Left lung (tissue), 10 donors: Measurements from ENCODE around the gene SCRT2. TPM values are rescaled to one million over a fixed set of nuclear protein-coding genes. Genes with fewer than 3 reads are reported as not detected.

ENCODE experiments used
- ATAC-seq: fragments of 200-7000 bp; cut with Tn5 transposase; one replicate; pipeline ENCODE4 v1.9.1; 2020; ENCODE audit warnings: moderate library complexity
- DNase-seq, 4 donors: peaks; one replicate each; pipeline ENCODE4 v3.0.0-alpha.2; 2013 to 2020
- H3K27ac ChIP-seq, 2 donors: fragments of 200-600 bp; sonication (generic) in 1 of 2; one replicate each; pipeline versions ENCODE4 v1.5.0 to v1.8.0; 2020 to 2021
- H3K27me3 ChIP-seq, 2 donors: fragments of 200-600 bp; sonication (generic) in 1 of 2; one replicate each; pipeline versions ENCODE4 v1.5.0 to v1.8.0; 2020 to 2021
- H3K36me3 ChIP-seq, 2 donors: fragments of 200-600 bp; sonication (generic) in 1 of 2; one replicate each; pipeline versions ENCODE4 v1.5.0 to v1.8.0; 2020 to 2021
- H3K4me1 ChIP-seq, 2 donors: fragments of 200-600 bp; one replicate each; pipeline ENCODE4 v1.8.0; 2021
- H3K4me3 ChIP-seq, 2 donors: fragments of 200-600 bp; sonication (generic) in 1 of 2; one replicate each; pipeline versions ENCODE4 v1.5.0 to v1.8.0; 2020 to 2021; ENCODE audit warnings: mild to moderate bottlenecking in 1 of 2
- H3K9me3 ChIP-seq, 2 donors: fragments of 200-600 bp; sonication (generic) in 1 of 2; one replicate each; pipeline versions ENCODE4 v1.5.0 to v1.8.0; 2020 to 2021
- intact Hi-C, 2 donors: fragments of 100-400 bp; cut with DNase I; formaldehyde crosslinking; loops; one replicate each; pipeline versions ENCODE4 v1.11.2 to v1.14.2; 2022
- polyA plus RNA-seq, 6 donors: library from polyadenylated mRNA; unstranded; fragments of 120-200 nt; gene quantifications; one replicate each; pipeline ENCODE4 v1.2.1, GENCODE V29; 2013; ENCODE audit not compliant: insufficient read length in 6 of 6
- total RNA-seq, 2 donors: library from RNA; stranded (reverse); fragmentation: NEBNext Ultra II Directional; extraction: Animal tissue kit (Norgen Biotek cat#: 25700); gene quantifications; one replicate each; pipeline ENCODE4 v1.2.1, GENCODE V29; 2021
- TF ChIP-seq, protein P1 (sequence below), 2 donors: fragments of 200-600 bp; sonication (generic) in 1 of 2; IDR thresholded peaks; one replicate each; pipeline versions ENCODE4 v1.5.0 to v1.8.0; 2021; ENCODE audit warnings: antibody characterized with exemption in 2 of 2
- donor health status: DM: no; HTN: yes; CAD: no.
- donor health status: DM: no; HTN: no; CAD: no.

SCRT2 gene
- total and polyA plus RNA-seq, 8 donors, result not detected

DNA sequence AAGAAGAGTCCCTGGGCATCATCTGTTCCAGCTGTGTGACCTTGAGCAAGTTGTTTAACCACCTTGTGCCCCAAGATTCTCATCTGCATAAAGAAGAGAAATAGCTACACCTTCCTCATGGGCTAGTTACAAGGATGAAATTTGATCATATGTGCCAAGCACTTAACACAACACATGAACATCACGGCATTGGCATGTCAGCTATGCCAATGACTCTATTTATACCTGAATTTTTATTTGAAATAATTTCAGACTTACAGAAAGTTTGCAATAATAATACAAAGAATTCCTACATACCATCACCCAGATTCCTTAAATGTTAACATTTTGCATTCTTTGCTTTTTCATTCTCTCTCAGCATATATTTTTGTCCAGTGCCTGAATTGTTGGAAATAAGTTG is 44.5 kb downstream of the SCRT2 start:
- no peak overlapping the region for H3K27ac ChIP-seq
- intact Hi-C loops, result no loop called here
- peaks cover 0 to 12% of the 10 kb centered on the region in 2 donors for H3K27me3 ChIP-seq
- DNase-seq (no peak), ATAC-seq (no peak)
- H3K4me3 ChIP-seq, result no peak overlapping the region
- TF ChIP-seq, protein P1, sequence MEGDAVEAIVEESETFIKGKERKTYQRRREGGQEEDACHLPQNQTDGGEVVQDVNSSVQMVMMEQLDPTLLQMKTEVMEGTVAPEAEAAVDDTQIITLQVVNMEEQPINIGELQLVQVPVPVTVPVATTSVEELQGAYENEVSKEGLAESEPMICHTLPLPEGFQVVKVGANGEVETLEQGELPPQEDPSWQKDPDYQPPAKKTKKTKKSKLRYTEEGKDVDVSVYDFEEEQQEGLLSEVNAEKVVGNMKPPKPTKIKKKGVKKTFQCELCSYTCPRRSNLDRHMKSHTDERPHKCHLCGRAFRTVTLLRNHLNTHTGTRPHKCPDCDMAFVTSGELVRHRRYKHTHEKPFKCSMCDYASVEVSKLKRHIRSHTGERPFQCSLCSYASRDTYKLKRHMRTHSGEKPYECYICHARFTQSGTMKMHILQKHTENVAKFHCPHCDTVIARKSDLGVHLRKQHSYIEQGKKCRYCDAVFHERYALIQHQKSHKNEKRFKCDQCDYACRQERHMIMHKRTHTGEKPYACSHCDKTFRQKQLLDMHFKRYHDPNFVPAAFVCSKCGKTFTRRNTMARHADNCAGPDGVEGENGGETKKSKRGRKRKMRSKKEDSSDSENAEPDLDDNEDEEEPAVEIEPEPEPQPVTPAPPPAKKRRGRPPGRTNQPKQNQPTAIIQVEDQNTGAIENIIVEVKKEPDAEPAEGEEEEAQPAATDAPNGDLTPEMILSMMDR (IDR thresholded peaks at IDR 0.05), result no peak
- no peaks in the 10 kb centered on the region for H3K9me3 ChIP-seq
- no peaks in the 10 kb centered on the region for H3K4me1 ChIP-seq
- H3K36me3 ChIP-seq, result no peaks in the 10 kb centered on the region

DNA sequence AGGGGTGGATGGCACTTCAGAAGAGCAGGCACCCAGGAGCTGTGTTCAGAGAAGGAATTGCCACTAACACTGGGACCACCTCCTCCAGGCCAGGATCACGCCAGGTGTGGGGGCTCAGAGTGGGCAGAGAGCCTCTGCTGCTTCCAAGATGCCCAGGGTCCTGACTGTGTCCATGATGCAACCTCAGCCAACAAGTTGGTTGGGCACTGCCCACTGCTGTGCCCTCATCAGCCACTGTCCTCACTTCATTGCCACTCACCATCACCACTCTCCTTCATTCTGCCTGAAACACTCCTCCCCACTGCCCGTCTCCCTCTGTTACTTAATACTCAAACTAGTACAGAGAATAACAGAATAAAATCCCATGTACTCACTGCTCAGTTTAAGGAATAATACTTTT is 49.0 kb downstream of the SCRT2 start:
- Histone ChIP-seq H3K27ac (no peak overlapping the region), H3K36me3 (no peaks in the 10 kb centered on the region), H3K4me1 (no peaks in the 10 kb centered on the region), H3K4me3 (no peak overlapping the region), H3K27me3 (peaks cover 0 to 12% of the 10 kb centered on the region in 2 donors), H3K9me3 (no peaks in the 10 kb centered on the region)
- ATAC-seq (no peak), DNase-seq (no peak)
- TF ChIP-seq, protein P1 (IDR thresholded peaks at IDR 0.05), result no peak
- intact Hi-C loops, result no loop called here

DNA sequence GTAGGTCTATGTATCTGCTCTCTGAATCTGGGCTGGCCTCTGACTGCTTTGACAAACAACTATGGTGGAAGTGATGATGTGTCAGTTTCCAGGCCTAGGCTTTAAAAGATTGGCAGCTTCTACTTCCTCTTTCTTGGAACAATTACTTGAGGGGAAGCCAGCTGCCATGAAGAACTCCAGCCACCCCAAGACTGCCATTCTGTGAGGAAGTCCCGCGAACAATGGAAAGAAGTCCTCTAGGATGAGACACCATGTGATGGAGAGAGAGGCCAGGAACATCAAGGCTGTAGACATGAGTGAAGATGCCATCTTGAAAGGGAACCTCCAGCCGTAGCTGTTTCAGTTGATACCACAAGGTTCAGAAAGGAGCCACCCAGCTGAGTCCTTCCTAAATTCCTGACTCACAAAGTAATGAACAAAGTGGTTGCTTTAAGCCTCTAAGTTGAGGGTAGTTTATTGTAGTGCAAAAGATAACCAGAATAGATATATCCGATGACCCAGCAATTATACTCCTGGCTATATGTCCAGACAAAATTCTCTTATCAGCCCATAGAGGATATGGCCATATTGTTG is 50.2 kb downstream of the SCRT2 start:
- H3K4me1 ChIP-seq, result no peaks in the 10 kb centered on the region
- no peaks in the 10 kb centered on the region for H3K36me3 ChIP-seq
- no peaks in the 10 kb centered on the region for H3K9me3 ChIP-seq
- ATAC-seq (no peak), DNase-seq (no peak)
- H3K27ac ChIP-seq, result no peak overlapping the region
- H3K4me3 ChIP-seq, result no peak overlapping the region
- TF ChIP-seq, protein P1 (IDR thresholded peaks at IDR 0.05), result no peak
- H3K27me3 ChIP-seq, result peaks cover 0 to 13% of the 10 kb centered on the region in 2 donors
- intact Hi-C loops, result no loop called here

DNA sequence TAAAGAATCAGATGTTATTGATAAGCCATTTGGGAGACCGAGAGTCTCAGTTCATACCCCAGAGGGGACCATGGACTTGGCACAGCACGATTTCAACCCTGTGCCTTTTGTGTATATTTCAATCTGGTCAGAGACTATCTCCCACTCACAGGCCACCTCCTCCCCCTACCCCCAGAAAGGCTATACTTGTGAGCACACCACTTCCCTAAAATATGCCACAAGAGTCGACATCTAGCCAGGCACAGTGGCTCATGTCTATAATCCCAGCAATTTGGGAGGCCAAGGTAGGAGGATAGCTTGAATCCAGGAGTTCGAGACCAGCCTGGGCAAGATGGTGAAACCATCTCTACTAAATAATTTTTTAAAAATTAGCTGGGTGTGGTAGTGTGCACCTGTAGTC is 51.9 kb downstream of the SCRT2 start:
- no peaks in the 10 kb centered on the region for H3K36me3 ChIP-seq
- H3K27me3 ChIP-seq, result peaks cover 0 to 15% of the 10 kb centered on the region in 2 donors
- ATAC-seq, result no peak
- intact Hi-C loops, result no loop called here
- H3K4me3 ChIP-seq, result no peak overlapping the region
- TF ChIP-seq, protein P1 (IDR thresholded peaks at IDR 0.05), result no peak
- H3K4me1 ChIP-seq, result no peaks in the 10 kb centered on the region
- no peak overlapping the region for H3K27ac ChIP-seq
- DNase-seq, result no peak
- H3K9me3 ChIP-seq, result no peaks in the 10 kb centered on the region

DNA sequence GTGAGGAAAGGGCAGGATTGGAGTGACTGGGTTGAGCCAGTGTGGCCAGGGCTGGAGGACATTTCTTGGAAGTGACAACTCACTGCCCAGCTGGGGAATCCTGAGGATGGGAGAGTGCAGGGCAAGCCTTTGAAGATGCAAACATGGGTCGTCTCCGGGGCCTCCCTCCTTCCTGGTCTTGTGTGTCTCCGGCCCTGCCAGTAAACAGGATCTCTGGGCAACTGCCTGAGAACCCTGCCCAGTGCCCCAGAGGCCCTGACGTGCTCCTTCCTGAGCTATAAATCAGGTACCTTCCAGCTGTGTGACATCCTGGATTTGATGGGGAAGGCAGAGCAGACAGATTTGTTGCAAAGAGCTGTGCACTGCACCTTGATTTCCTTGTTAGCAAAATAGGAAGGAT is 52.6 kb downstream of the SCRT2 start:
- no peak for ATAC-seq
- TF ChIP-seq, protein P1 (IDR thresholded peaks at IDR 0.05), result no peak
- Histone ChIP-seq H3K4me1 (no peaks in the 10 kb centered on the region), H3K27ac (no peak overlapping the region), H3K36me3 (no peaks in the 10 kb centered on the region), H3K9me3 (peaks cover 0 to 3% of the 10 kb centered on the region in 2 donors), H3K27me3 (peaks cover 0 to 12% of the 10 kb centered on the region in 2 donors), H3K4me3 (no peak overlapping the region)
- DNase-seq, result no peak
- intact Hi-C loops, result no loop called here
